Keratinocyte (primary cell): Measurements from ENCODE around the gene CUBN.

Experiments
- CTCF ChIP-seq, 3 experiments: IDR thresholded peaks in 1 of 3; conservative IDR thresholded peaks in 1 of 3; optimal IDR thresholded peaks in 1 of 3; 2 replicates in 2 of 3; 3 replicates in 1 of 3; pipeline versions ENCODE3 to v1.5.1; 2011; ENCODE audit warnings: low read length in 3 of 3, mild to moderate bottlenecking in 3 of 3, moderate library complexity in 2 of 3, control low read depth in 1 of 3, inconsistent platforms in 1 of 3; ENCODE audit not compliant: insufficient read depth in 2 of 3; ENCODE audit errors: extremely low read depth in 1 of 3
- EZH2 ChIP-seq: IDR thresholded peaks from one replicate; pipeline ENCODE4 v1.6.1; 2012; ENCODE audit warnings: inconsistent platforms, mild to moderate bottlenecking, low read length, moderate library complexity

GRCh38 chr10:17144032-17144431 lies 14.4 kb upstream of the CUBN start:
- no peak for TF ChIP-seq EZH2
- TF ChIP-seq CTCF (optimal IDR thresholded peaks at IDR 0.05 in 1 of 3, IDR thresholded peaks at IDR 0.05 in 1 of 3, conservative IDR thresholded peaks at IDR 0.05 in 1 of 3; ENCODE audit: extremely low read depth in 1 of 3, insufficient read depth in 2 of 3, low read length in 3 of 3) = no peak
